Activated CD4-positive, alpha-beta T cell treated with anti-CD3 and anti-CD28 coated beads for 48 hours (primary cell): ENCODE measurements around the gene MLLT1.
A peak's percentile ranks its signal among the peaks of the same experiment; 100 is the strongest.

ENCODE experiments used
- DNase-seq: peaks from one replicate; pipeline ENCODE4 v3.0.0-alpha.2; 2020

Gene MLLT1

DNA sequence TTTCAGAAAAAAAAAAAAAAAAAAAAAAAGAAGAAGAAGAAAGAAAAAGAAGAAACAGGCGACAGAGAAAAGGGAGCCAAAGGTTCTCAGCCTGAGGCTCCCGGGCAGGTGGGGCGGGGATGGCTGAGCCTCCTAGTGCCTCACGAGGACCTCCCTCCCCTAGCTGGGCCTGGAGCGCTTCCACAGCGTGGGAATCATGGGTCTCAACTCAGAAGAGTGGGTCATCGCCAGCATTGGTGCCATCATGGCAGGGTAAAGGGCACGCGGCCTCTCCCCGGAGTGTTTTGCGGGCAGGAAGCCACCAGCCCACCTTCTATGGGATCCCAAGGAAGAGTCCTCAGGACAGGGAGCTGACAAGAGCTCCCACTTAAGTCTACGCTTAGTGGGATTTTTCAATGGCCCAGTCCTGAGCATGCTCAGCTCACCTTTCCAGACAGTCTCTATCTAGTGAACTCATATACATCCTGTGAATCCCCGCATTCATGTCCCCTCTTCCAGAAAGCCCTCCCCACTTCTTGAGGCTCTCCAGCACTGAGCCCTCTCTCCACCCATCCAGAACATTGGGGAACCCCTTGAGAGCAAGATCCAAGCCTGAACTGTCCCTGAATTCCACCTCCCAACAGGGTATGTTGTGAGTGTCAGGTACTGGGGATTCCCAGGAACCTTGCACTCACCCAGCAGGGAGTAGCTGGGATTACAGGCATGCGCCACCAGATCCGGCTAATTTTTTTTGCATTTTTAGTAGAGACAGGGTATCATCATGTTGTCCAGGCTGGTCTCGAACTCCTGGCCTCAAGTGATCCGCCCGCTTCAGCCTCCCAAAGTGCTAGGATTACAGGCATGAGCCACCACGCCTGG, 74.7 kb downstream of the MLLT1 start:
- DNase-seq = no peak

DNA sequence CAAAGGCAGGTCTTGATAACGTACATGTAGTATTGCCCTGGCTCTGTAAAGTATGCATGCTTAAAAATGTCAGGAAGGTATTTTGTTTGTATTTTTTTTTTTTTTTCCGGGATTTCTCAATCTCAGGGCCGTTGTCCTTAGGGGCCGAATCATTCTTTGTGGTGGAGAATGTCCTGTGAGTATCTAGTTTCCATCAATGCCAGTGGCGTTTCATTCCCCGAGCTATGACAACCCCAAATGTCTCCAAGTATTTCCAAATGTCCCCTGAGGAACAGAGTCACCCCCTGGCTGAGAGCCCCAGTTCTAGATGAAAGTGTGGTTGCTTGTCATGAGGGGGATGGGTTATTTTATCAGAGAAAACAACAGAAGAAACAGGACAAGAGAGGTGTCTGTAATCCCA, 75.6 kb downstream of the MLLT1 start:
- no peak for DNase-seq

DNA sequence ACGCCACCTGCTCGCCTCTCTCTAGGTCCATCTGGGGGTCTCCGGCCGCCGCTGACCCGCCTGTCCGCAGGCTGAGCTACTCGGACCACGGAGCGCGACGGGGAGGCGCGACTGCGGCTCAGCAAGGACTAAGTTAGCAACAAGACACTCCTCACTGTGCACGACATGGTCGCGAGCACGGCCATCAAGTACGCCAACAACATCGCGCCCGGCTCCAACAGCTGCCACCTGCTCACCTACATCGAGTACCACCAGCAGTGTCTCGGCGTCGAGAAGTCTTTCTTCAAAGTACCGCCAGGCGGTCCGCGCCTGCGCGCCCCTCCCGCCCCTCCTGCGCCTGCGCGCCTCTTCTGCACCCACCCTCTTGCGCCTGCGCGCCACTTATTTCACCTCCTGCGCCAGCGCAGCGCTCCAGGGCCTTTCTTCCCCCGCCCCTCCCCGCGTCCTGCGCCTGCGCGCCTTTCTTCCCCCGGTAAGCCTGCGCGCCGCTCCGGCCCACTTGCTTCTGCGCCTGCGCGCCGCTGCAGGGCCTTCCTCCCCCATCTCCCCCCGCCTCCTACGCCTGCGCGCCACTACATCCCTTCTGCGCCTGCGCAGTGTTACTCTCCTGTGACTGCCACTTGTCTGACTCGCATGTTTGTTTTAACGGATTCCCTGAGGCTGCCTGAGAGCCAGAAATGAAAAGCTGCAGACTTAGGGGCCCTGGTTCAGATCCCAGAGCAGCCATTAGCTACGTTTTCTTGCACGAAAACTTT, 80.4 kb downstream of the MLLT1 start:
- DNase-seq = peak; percentile 100

DNA sequence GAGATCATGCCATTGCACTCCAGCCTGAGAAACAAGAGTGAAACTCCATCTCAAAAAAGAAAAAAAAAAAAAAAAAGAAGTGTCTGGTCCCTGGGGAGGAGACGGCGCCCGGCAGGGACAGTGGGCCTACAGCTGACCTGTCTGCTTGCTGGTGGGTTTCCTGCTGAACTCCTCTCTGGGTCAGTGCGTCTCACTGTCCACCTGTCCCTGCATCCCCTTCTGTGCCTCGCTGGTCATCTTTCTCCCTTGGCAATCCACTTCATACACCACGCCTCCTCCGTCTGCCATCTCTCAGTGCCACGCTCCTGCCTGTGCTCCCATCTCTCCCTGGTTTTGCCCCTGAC, 80.9 kb downstream of the MLLT1 start:
- DNase-seq = no peak

DNA sequence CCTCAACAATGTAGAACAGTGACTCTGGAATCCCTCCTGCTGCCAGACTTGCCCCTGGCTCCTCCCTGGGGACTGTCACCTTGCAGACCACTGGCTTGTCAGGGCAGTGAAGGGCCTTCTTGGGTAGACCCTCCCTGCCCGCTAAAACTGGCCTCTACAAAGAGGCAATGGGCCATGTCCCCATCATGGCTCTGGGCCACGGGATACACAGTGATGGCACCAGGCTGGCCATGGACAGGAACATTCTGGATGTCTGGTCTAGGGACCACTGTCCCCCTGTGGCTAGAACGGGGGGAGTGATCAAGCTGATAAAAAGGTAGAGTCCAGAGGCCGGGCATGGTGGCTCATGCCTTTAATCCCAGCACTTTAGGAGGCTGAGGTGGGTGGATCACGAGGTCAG, 83.4 kb downstream of the MLLT1 start:
- no peak for DNase-seq

DNA sequence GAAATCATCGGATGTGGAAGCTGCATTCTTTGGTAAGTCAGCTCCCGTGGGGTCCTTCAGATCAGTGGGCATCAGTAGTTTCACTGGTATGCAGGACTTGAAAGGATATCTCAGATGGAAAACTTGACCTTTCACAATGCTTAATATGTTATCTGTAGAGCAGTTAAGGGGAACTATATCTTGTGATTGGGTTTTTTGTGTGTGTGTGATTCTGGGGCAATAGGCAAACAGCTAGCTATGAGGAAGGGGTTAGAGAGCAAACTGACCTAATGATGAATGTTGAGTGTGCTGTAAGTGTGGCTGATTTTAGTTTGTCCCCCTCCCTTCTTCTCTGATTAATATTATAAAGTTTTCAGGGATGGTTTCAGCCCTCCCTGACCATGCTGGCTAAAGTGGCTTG, 91.0 kb downstream of the MLLT1 start:
- DNase-seq = no peak

DNA sequence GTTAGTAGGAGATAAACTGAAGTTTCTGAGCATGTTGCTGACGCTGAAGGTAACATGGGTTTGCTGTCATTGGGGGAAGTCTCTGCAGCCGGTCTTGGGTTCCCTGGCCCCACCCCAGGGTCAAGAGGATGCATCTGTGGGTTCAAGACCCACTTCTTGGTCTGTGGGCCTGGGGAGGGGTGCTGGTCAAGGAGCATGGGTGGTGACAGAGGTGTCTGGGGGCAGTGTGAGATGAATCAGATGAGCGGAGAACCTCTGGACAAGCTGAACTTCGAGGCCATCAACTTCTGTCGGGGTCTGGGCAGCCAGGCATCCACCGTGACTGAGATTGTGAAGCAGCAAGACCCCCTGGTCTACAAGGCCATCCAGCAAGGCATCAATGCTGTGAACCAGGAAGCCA, 92.4 kb downstream of the MLLT1 start:
- no peak for DNase-seq

DNA sequence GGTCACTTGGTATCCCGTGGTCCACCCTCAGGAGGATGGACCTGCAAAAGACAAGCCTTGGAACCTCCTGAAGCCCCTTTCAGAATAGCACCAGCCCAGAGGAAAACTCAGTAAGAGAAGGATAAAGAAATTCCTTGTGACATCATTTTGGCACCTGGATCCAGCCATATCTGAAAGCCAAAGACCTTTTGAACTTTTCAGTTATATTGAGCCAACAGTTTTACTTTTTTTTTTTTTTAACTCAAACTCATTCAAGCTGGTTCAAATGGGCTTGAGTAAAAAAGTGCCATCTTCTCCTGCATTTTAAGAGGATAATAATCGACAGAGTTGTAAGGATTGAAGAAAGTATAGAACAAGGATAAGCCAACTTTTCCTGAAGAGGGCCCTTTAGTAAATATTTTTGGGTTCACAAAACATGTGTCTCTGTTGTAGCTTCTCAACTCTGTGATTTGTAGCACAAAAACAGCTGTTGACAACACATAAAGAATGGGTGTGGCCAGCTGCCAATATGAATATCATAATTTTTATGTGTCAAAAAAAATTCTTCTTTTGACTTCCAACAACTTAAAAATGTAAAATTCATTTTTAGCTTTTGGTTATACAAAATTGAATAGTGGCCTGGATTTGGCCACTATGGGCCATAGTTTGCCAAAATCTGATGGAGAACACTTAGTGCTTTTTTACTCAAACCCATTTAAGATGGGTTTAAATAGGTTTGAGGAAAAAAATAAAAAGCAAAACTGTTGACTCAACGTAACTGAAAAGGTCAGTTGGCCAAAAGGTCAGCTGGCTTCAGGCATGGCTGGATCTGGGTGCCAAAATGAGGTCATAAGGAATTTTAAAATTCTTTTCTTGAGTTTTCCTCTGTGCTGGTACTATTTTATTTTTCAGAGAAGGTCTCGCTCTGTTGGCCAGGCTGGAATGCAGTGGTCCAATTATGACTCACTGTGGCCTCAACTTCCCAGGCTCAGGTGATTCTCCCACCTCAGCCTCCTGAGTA, 93.6 kb downstream of the MLLT1 start:
- no peak for DNase-seq

DNA sequence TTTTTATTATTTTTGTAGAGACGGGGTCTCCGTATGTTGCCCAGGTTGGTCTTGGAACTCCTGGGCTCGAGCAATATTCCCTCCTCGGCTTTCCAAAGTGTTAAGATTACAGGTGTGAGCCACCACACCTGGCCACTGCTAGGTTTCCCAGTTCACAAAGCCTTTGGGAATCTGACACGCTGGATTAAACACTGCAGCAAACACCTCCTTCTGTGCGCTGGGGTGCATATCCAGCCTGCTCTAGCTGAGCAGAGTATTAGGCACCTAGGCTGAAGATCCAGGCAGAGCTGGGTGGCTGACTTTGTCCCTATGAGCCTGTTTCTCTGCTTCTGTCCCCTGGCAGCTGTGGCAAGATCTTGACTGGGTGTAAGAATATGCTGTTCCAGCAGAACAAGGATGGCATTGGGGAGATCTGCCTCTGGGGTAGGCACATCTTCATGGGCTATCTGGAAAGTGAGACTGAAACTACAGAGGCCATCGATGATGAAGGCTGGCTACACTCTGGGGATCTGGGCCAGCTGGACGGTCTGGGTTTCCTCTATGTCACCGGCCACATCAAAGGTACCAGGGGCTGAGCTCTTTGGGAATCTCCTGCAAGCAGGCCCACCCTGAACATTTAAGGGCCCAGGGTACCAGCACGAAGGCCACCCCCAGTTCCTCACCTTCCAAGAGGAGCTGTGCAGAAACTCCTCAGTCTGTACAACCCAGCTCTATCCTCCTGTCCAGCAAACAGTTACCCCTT, 94.5 kb downstream of the MLLT1 start:
- DNase-seq = no peak

DNA sequence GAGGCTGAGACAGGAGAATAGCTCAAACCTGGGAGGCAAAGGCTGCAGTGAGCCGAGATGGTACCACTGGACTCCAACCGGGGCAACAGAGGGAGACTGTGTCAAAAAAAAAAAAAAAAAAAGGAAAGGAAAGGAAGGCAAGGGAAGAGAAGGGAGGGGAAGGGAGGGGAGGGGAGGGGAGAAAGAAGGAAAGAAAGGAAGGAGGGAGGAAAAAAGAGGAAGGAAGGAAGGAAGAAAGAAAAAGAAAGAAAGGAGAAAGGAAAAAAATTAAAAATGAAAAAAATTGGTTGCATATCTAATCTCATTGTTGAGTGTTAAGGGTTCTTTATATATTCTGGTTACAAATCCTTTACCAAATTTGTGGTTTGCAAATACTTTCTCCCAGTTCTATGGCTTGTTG, 98.7 kb downstream of the MLLT1 start:
- no peak for DNase-seq

DNA sequence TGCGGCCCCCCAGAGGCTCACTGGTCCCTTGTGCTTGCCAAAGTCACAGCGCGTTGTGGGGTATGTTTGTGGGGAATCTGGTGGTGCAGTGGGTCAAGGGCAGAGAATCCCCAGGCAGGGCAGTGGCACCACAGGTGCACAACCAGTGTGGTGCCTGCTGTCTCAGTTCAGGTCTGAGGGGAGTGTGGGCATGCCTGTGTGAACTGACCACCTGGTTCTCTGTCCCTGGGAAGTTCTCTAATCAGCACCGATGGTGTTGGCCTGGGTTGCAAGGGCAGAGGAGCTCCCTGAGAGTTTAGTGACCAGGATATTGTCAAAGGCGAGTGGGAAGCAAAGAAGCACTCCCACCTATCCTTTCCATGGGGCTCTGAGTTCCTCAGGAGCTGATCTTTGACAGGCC, 106.6 kb downstream of the MLLT1 start:
- DNase-seq = no peak

DNA sequence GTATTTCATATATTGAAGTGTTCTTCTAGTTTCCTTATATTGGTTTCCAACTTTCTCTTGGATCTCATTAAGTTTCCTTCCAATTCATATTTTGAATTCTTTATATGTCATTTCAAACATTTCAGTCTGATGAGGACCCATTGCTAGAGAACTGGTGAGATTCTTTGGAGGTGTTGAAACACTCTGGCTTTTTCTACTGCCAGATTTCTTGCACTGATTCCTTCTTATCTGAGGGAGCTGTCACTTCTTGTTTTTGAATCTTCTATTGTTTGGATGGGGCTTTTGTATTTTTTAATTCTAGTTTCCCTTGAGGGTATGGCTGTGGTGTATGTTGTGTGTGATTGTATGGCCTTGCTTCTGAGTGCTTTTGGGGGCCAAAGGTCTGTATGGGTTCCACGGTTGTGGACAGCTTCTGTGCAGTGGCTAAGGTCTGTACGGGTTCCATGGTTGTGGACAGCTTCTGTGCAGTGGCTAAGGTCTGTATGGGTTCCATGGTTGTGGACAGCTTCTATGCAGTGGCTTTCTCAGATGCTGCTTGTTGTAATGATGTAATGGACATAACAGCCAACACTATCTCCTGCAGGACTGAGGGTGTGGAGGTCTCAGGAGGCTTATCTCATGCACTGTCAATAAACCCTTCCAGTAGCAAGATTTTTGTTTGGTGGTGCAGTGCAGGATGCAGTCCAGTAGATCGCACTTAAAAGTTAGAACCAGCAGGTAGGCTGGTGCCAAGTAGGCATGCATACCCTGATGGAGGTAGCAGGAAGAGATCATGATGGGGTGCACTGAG, 107.5 kb downstream of the MLLT1 start:
- DNase-seq = no peak

DNA sequence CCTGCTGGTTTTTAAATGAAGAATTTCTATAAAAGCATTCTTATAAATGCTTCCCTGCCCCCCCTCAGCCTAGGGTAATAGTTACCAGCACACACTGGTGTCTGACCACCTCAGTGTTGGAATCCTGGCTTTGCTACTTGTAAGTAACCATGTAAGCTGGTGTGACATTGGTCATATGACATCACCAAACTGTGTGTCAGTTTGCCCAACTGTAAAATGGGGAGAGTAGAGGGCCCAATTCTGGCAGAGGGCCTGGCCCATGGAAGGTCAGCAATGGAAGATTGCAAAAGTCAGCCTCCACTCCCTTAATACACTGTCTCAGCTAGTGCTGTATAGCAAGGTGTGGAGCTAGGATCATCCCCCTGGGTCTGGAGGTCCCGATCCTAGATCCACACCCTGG, 112.7 kb downstream of the MLLT1 start:
- no peak for DNase-seq

DNA sequence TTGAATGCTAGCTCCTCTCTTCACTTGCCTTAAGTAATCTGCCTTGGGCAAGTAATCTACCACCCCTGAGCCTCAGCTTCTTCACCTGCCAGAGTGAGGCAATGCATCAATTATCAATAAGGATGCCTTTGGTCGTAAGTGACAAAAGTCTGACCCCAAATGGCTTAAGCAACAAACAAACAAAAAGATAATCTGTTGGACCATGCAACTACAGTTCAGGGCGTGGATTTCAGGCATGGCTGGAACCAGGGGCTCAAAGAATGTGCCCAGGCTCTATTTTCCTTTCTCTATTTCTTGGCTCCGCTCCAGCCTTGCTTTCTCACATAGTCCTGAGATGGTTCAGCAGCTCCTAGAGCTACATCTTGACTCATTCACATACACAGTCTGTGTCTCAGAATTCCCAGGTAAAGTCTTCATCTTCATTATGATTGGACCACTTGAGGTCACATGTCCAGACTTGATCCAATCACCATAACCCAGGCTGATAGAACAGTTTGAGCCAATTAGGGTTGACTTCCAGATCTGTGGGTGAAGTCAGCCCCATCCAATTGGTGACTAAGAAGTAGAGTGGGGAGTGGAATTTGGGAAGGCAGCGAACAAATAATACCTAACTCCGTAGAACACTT, 114.8 kb downstream of the MLLT1 start:
- DNase-seq = no peak

DNA sequence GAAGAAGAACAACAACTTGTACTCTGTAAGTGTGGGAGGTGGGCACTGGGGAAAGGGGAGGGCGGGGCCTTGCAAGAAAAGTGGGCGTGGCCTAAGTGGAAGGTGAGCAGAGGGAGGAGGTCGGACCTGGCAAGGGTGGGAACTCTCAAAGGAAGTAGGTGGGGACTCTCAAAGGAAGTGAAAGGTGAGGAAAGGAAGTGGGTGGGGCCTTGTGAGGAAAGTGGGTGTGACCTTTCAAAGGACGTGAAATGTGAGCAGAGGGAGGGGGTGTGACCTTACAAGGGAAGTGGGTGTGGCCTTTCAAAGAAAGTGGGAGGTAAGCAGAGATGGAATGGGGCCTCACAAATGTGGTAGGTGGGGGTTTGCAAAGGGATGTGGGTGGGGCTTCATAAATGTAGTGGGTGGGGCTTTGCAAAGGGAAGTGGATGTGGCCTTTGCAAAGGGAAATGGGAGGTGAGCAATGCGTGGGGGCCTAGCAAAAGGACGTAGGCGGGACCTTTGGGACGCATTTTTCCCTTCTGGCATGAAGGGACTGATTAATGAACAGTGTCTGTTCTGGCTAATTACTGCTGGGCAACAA, 118.4 kb downstream of the MLLT1 start:
- peak; percentile 61 for DNase-seq
